Measurements from ENCODE around the gene GALNT7.

GRCh38 chr4:173337463-173337862, 168.9 kb downstream of the GALNT7 start:
- TF ChIP-seq CTCF (IDR thresholded peaks at IDR 0.05) (no peak), POLR2A (IDR thresholded peaks at IDR 0.05) (no peak)
